Measurements from ENCODE around the gene NCKAP1.

DNA sequence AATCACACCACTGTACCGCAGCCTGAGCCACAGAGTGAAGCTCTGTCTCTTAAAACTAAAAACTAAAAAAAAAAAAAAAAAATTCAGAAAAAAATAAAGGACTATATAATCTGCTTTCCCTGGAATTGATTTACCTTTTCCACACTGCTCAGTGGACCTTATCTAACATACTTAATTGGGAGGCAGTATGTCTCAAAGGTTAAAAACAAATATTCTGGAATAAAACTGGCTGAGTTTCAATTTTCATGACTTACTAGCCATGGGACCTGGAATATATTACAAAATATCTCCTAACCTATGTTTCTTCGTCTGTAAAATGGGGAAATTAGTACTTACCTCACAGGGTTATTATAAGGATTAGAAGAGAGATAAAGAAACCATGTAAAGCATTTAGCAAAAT, 11.8 kb downstream of the NCKAP1 start:
- TF ChIP-seq, protein P1, sequence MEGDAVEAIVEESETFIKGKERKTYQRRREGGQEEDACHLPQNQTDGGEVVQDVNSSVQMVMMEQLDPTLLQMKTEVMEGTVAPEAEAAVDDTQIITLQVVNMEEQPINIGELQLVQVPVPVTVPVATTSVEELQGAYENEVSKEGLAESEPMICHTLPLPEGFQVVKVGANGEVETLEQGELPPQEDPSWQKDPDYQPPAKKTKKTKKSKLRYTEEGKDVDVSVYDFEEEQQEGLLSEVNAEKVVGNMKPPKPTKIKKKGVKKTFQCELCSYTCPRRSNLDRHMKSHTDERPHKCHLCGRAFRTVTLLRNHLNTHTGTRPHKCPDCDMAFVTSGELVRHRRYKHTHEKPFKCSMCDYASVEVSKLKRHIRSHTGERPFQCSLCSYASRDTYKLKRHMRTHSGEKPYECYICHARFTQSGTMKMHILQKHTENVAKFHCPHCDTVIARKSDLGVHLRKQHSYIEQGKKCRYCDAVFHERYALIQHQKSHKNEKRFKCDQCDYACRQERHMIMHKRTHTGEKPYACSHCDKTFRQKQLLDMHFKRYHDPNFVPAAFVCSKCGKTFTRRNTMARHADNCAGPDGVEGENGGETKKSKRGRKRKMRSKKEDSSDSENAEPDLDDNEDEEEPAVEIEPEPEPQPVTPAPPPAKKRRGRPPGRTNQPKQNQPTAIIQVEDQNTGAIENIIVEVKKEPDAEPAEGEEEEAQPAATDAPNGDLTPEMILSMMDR (conservative IDR thresholded peaks at IDR 0.05; ENCODE audit: low read depth, low read length): no peak
- TF ChIP-seq BHLHE40 (IDR thresholded peaks at IDR 0.05; ENCODE audit: low read depth, low read length) (no peak), SMC3 (IDR thresholded peaks at IDR 0.05; ENCODE audit: low read depth, low read length) (no peak), POLR2A (IDR thresholded peaks at IDR 0.05; ENCODE audit: low read depth, low read length) (no peak)
- TF ChIP-seq, protein P2, sequence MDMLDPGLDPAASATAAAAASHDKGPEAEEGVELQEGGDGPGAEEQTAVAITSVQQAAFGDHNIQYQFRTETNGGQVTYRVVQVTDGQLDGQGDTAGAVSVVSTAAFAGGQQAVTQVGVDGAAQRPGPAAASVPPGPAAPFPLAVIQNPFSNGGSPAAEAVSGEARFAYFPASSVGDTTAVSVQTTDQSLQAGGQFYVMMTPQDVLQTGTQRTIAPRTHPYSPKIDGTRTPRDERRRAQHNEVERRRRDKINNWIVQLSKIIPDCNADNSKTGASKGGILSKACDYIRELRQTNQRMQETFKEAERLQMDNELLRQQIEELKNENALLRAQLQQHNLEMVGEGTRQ (IDR thresholded peaks at IDR 0.05; ENCODE audit: low read depth, low read length): no peak
